Measurements from ENCODE around the gene UBE2A.

Gene UBE2A

DNA sequence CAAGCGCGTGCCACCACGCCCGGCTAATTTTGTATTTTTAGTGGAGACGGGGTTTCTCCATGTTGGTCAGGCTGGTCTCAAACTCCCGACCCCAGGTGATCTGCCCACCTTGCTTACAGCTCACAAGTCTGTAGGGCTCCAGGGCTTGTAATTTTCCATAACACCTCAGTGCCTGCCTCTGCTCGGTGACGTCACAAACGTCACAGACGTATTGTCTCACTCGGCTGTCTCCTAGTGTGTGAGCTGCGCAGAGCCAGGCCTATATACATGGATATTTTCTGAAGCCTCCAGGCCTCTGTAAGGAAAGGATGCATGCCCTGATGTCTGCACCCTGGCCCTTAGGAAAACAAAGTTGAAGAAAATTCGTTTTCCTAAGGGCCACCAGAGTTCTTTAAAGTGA is 40.4 kb downstream of the UBE2A start:
- DNase-seq: no peak

DNA sequence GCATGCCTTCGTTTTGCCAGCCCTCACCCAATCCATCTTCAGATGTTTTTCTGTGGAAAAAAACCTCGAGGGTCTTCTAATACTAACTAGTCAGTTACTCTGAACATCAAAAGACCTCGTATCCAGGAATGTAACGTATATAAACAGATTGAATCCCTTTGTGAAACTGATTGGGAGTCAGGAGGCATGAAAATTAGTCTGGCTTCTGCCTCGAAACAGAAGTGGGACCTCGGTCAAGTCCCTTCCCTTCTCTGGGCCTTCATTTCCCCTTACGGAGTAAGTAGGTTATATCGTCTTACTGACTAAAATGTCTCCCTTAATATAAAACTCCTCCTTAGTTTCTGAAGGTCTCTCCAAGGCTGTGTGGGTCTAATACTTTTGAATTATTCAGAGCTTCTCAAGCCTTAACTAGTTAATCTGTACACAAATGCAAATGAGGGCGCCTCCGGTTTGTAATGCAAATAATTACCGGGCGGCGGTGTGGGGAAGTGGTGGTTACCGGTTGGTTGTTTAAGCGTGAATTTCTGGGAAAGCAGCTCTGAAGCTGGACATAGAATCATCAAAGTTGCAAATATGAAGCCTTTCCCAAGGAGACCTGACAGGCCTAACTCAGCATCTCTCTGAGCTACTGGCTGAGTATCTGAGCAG is 43.3 kb downstream of the UBE2A start:
- DNase-seq: peak; percentile 50

GRCh38 chrX:119618439-119618838 is 44.1 kb downstream of the UBE2A start:
- peak; percentile 48 for DNase-seq

DNA sequence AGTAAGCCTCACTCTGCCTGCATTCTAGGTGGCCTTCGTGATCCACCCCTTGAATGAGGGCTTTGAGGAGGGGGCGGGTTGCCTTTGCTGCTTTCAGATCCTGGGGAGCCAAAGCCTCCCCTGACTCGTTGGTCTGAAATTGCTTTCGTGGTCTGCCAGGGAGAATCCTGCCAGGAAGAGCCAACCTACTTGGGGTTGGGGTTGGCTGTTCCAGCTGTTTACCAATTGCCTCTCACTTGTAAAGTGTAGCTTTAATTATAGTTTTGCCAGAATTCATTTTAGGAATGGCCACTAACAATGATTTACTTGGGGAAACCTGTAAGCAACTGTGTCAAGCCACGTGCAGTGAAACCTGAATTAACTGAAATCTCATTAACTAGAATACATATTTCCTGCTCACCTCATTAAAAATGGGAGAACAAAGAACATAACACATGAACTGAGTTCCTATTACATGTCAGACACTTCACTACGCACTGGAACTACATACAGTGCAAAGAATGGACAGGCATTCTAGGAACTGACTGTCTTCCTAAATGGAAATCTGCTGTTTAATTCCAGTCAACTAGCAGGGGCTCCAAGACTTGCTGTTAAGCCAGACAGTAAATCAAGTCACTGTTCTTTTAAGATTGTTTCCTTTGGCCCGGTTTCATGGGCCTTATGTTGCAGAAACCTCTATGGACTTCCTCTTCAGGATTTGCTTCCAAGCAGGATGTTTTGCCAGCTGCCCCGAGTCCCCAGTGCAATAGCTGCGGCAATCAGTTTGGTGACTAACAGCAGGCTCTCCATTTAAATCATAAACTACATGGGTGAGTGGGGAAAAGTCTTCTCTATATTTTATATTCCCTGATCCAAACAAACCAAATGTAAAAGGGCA is 48.2 kb downstream of the UBE2A start:
- peak; percentile 44 for DNase-seq

DNA sequence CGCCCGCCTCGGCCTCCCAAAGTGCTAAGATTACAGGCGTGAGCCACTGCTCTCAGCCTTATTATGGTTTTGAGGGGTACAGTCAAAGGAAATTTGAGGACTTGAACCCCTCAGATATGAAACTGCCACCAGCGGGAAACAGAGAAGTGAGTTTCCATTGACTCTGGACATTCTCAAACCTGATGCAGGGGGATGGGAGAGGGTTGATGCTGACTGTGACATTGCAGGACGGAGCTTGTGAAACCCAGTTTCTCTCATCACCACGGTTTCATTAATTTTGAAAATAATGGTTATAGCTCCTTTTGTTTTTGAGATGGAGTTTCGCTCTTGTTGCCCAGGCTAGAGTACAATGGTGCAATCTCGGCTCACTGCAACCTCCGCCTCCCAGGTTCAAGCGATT is 50.1 kb downstream of the UBE2A start:
- DNase-seq: no peak

GRCh38 chrX:119624951-119625668 is 50.7 kb downstream of the UBE2A start:
- DNase-seq: no peak

DNA sequence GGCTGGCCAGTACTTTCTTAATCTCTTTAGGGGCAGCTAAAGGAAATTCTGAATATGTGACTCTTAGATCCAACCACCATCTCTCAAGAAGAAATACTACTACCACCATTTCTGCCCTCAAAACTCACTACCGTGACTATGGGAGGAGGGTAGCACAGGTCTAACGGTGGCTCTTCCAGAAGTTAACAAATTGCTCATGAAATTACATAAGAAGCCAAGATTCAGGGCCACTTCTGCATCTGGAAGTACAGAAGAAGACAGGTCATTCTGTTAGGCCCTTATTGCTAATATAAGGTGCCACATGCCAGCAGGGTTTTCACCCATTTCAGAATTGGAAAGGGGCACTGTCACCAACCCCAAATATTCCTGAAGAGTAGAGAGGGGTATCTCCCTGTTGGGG is 51.5 kb downstream of the UBE2A start:
- no peak for DNase-seq

Measured in suppressor macrophage treated with lipopolysaccharide for 4 hours (primary cell).